ENCODE data around the gene CNPY4. TPM values are rescaled to one million over a fixed set of nuclear protein-coding genes. Genes with fewer than 3 reads are reported as not detected.

The CNPY4 gene
- total and polyA plus RNA-seq, 2 donors (not counting 1 experiment from before 2014, with no cell fraction given): 8.0 to 13.9 TPM

DNA sequence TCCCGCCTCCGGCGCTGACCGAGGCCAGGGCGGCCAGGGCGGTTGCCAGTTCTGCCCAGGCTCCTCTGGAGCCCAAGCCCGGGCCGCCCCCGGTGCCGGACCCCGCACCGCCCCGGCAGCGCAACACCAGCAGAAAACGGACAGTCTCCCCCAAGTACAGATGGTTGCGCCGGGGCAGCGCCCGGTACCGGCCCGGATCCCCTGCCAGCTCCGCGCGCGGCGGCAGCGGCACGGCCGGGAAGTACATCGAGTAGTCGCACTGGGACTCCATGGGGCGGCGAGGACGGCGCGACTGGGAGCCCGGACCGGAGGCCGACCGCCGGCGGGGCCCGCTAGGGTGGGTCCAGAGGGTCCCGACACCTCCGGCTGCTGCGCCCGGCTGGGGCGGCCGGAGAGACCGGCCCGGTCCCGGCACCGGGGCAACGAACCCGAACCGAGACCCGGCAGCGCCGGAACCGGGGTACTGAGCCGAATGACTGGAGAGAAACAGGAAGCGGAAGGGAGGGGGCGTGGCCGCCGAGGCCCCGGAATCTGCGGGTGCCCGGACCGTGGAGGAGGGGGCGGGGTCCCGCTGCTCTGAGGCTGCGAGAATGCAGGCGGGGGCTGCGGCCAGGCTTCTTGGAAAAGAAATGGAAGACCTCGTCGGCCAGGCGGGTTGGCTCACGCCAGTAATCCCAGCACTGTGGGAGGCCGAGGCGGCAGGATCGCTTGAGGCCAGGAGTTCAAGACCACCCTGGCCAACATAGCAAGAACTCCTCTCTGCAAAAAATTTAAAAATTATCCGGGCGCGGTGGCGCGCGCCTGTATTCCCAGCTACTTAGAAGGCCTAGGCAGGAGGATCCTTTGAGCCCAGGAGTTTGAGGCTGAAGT, 39.0 kb downstream of the CNPY4 start, which contains the start of gene TRAPPC14:
TRAPPC14 (minus strand) TSS at position 495 of the 870 bp plus-strand sequence; CDS start at position 271, 224 bp downstream.
- H3K9me3 ChIP-seq (ENCODE audit: control extremely low read depth in 1 of 3, control insufficient read depth in 2 of 3, insufficient read depth in 1 of 3, low read length in 2 of 3): no peaks in the 10 kb centered on the region
- Mint-ChIP-seq H3K4me3 (peak within 1 kb of the TSS; percentile 89), H3K9me3 (ENCODE audit: insufficient read depth) (no peaks in the 10 kb centered on the region), H3K27me3 (no peaks in the 10 kb centered on the region), H3K4me1 (peaks cover 43% of the 10 kb centered on the region), H3K27ac (peak within 1 kb of the TSS; percentile 90)
- no peak for TF ChIP-seq EZH2 (IDR thresholded peaks at IDR 0.05; ENCODE audit: borderline replicate concordance, insufficient read depth, low read depth, low read length, poor library complexity, severe bottlenecking)
- TF ChIP-seq, protein P1, sequence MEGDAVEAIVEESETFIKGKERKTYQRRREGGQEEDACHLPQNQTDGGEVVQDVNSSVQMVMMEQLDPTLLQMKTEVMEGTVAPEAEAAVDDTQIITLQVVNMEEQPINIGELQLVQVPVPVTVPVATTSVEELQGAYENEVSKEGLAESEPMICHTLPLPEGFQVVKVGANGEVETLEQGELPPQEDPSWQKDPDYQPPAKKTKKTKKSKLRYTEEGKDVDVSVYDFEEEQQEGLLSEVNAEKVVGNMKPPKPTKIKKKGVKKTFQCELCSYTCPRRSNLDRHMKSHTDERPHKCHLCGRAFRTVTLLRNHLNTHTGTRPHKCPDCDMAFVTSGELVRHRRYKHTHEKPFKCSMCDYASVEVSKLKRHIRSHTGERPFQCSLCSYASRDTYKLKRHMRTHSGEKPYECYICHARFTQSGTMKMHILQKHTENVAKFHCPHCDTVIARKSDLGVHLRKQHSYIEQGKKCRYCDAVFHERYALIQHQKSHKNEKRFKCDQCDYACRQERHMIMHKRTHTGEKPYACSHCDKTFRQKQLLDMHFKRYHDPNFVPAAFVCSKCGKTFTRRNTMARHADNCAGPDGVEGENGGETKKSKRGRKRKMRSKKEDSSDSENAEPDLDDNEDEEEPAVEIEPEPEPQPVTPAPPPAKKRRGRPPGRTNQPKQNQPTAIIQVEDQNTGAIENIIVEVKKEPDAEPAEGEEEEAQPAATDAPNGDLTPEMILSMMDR (IDR thresholded peaks at IDR 0.05): no peak
- H3K27ac ChIP-seq (ENCODE audit: low read length in 2 of 2): peak within 1 kb of the TSS; percentile 68 to 84
- H3K36me3 ChIP-seq (replicated peaks in 1 of 2; ENCODE audit: control extremely low read depth in 1 of 2, control insufficient read depth in 1 of 2, extremely low read depth in 1 of 2, insufficient read depth in 2 of 2, low read length in 1 of 2): peaks cover 0 to 41% of the 10 kb centered on the region in 2 experiments
- peaks cover 22 to 27% of the 10 kb centered on the region in 2 donors for H3K4me1 ChIP-seq (ENCODE audit: control insufficient read depth in 2 of 2, insufficient read depth in 2 of 2, low read length in 2 of 2)
- H2AFZ ChIP-seq (ENCODE audit: insufficient read depth, low read depth, low read length, poor library complexity, severe bottlenecking): peak within 1 kb of the TSS; percentile 97
- peaks cover 28% of the 10 kb centered on the region for H4K20me1 ChIP-seq (ENCODE audit: control insufficient read depth, insufficient read depth, low read length, poor library complexity, severe bottlenecking)
- H3K9ac ChIP-seq (ENCODE audit: low read length): peak within 1 kb of the TSS; percentile 95
- ChIA-PET POLR2A (interaction anchor here (0.7 to 2.9 kb wide), 2 partner anchors 10 to 30 kb away, joined by 5 to 16 read pairs; partner anchors contain the start of gene LAMTOR4), CTCF (interaction anchor here (0.5 to 5.1 kb wide), 6 partner anchors 9 to 38 kb away, joined by 3 to 18 read pairs (median 4); partner anchors contain the start of gene LAMTOR4)
- WGBS (ENCODE audit: insufficient coverage): under 1% methylated on average over 81 of the region's 87 CpGs
- peak within 1 kb of the TSS; percentile 92 for H3K4me2 ChIP-seq (replicated peaks; ENCODE audit: low read depth, low read length, poor library complexity, severe bottlenecking)
- peaks cover 23% of the 10 kb centered on the region for H3K79me2 ChIP-seq (ENCODE audit: control insufficient read depth, insufficient read depth, low read length)
- ATAC-seq (ENCODE audit: low read depth) (peak; percentile 93), DNase-seq (peak; percentile 93)
- intact Hi-C loops (cut with micrococcal nuclease): loop anchor here (1.0 to 5.0 kb wide), 6 partner anchors 10 to 179 kb away; partner anchors contain the start of genes GAL3ST4, GPC2, LAMTOR4 and MBLAC1
- H3K4me3 ChIP-seq (ENCODE audit: control extremely low read depth in 1 of 5, extremely low read depth in 1 of 5, insufficient read depth in 1 of 5, low read depth in 2 of 5, low read length in 4 of 5): peak within 1 kb of the TSS; percentile 56 to 95 (median 73)
- no peaks in the 10 kb centered on the region for H3K27me3 ChIP-seq (replicated peaks in 1 of 4; ENCODE audit: control extremely low read depth in 1 of 4, control insufficient read depth in 3 of 4, insufficient read depth in 4 of 4, low read length in 3 of 4)

Data from B cell (primary cell).